Heart left ventricle (tissue), 13 donors: ENCODE results near the gene DGAT2.
"Not testable (repeated sequence)": the region's sequence is repeated elsewhere in the genome, so short reads cannot be mapped to it uniquely, and the experiment has no call there.

Experiments
- CTCF ChIP-seq, 12 donors: fragments of 200-600 bp; sonication (generic) in 4 of 12; IDR thresholded peaks; one replicate each; pipeline versions ENCODE4 v1.5.0 to v1.8.0; 2018 to 2022; ENCODE audit warnings: antibody characterized with exemption in 12 of 12, mild to moderate bottlenecking in 5 of 12
- POLR2A ChIP-seq, 2 donors: fragments of 450-650 bp; IDR thresholded peaks; one replicate each; pipeline ENCODE4 v1.6.1; 2017; ENCODE audit warnings: antibody characterized with exemption in 2 of 2, mild to moderate bottlenecking in 2 of 2, moderate library complexity in 2 of 2
- donor health status: ischemic (EF 13 %, LVEDD 7.1; RV severe dilation, severe dysfunction).
- donor health status: DM: no; HTN: yes; CAD: no.
- donor health status: DM: no; HTN: no; CAD: no.
- donor health status: ischemic (EF 25% LVEDD 6.9; RV normal size, moderate dysfunction).
- donor health status: ischemic (EF 25% LVEDD 5.7; RV mildly dilated, moderate dysfunction).
- donor health status: ischemic (EF 35%, LVEDD 5.7; RV mildly dilated, moderate dysfunction).
- donor health status: nonischemic (EF 11% LVEDD 7.7; RV severe dilation, severe dysfunction).
- donor health status: DM: yes; HTN: yes; CAD: no.
- donor health status: PGD.
- donor health status: ischemic (EF 29% LVEDD 5.4; RV normal size, mild dysfunction).
- donor health status: nonischemic (EF 23%, LVEDD 6.1; RV moderate dilation, normal function).

DNA sequence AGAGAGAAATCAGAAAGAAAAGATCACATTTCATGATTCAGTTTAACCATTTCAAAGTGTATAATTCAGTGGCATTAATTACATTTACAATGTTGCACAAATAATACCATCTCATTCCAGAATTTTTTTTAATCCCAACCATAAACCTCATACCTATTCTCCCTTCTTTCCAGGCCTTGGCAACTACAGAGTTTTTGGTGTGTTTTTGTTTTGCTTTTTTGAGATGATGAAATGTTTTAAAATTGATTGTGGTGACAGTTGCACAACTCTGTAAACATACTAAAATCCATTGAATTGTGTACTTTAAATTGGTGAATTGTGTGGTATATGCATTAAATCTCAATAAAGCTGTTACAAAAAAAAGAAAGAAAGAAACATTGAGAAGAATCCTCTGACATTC is 13.6 kb upstream of the DGAT2 start:
- TF ChIP-seq CTCF, POLR2A (IDR thresholded peaks at IDR 0.05): not testable (repeated sequence)
